Measurements from ENCODE around the gene SYK. TPM values are rescaled to one million over a fixed set of nuclear protein-coding genes. Genes with fewer than 3 reads are reported as not detected.

Gene SYK
- total RNA-seq, 1 donor: not detected

DNA sequence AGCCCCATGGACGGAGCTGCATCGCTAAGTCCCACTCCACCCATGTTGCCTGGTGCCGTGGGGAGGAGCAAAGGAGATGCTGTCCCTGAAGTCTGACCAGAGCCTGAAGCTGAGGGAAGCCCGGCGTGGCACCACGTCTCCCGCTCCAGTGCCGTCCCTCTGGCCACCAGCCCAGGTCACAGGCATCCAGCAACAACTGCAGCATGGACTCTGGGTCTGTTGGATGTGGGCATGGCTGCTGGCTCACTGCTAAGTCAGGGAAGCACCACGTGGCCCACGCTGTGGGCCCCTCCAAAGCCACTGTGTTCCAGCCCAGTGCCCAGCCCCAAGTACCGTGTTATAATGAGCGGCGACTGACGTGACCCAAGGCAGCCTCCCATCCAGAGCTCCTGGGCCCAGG, 112.6 kb downstream of the SYK start:
- no peak for DNase-seq (ENCODE audit: low read depth)
- no peak overlapping the region for H3K4me3 ChIP-seq (ENCODE audit: low read depth, low read length)
- TF ChIP-seq, protein P1, sequence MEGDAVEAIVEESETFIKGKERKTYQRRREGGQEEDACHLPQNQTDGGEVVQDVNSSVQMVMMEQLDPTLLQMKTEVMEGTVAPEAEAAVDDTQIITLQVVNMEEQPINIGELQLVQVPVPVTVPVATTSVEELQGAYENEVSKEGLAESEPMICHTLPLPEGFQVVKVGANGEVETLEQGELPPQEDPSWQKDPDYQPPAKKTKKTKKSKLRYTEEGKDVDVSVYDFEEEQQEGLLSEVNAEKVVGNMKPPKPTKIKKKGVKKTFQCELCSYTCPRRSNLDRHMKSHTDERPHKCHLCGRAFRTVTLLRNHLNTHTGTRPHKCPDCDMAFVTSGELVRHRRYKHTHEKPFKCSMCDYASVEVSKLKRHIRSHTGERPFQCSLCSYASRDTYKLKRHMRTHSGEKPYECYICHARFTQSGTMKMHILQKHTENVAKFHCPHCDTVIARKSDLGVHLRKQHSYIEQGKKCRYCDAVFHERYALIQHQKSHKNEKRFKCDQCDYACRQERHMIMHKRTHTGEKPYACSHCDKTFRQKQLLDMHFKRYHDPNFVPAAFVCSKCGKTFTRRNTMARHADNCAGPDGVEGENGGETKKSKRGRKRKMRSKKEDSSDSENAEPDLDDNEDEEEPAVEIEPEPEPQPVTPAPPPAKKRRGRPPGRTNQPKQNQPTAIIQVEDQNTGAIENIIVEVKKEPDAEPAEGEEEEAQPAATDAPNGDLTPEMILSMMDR (IDR thresholded peaks at IDR 0.05; ENCODE audit: insufficient read depth, low read length): no peak

DNA sequence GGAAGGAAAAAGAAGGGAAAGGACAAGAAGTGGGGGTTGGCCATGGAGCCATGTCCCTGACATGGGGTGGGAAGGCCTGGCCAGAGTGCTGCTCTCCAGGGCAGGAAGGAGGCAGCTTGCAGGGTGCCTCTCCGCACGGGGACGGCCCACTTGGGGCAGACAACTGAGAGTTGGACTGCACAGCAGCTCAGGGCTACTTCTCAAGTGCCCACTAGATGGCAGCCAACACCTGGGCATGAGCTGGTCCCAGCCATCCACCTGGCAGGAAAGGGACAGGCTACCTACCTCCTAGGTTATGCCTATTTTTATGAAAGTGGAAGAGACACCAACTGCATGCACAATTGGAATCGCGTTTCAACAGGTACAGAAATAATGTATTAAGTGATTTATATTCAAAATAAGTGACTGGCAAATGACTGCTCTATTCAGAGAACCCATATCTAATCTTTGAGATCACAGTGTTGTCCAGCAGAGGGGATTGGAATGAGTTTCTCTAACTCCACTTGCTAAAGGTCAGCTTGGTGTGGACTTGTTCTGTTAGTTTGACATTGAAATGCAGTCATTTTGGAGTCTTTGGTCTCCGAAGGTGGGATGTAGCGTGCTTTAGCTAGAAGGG, 113.4 kb downstream of the SYK start:
- TF ChIP-seq, protein P1 (IDR thresholded peaks at IDR 0.05; ENCODE audit: insufficient read depth, low read length): peak; percentile 90
- H3K4me3 ChIP-seq (ENCODE audit: low read depth, low read length): no peak overlapping the region
- DNase-seq (ENCODE audit: low read depth): peak; percentile 80

DNA sequence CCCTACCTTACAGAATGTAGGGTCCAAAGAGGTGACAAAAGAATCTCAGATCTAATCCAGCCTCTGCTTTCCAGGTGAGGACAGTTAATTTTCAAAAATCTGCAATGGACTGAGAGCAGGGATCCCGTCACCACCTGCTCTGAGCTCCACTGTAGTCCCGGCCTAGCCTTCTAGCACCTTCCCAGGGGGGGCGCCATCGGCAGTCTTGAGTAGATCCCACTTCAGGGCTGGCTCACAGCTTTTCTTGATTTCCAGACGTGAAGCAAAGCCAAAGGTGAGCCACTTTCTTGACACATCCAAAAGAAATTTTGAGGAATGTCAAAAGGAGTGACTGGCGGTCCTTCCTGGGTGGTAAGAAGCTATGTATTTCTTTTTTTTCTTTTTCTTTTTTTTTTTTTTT, 114.1 kb downstream of the SYK start:
- no peak overlapping the region for H3K4me3 ChIP-seq (ENCODE audit: low read depth, low read length)
- peak; percentile 27 for DNase-seq (ENCODE audit: low read depth)
- TF ChIP-seq, protein P1 (IDR thresholded peaks at IDR 0.05; ENCODE audit: insufficient read depth, low read length): peak; percentile 35

DNA sequence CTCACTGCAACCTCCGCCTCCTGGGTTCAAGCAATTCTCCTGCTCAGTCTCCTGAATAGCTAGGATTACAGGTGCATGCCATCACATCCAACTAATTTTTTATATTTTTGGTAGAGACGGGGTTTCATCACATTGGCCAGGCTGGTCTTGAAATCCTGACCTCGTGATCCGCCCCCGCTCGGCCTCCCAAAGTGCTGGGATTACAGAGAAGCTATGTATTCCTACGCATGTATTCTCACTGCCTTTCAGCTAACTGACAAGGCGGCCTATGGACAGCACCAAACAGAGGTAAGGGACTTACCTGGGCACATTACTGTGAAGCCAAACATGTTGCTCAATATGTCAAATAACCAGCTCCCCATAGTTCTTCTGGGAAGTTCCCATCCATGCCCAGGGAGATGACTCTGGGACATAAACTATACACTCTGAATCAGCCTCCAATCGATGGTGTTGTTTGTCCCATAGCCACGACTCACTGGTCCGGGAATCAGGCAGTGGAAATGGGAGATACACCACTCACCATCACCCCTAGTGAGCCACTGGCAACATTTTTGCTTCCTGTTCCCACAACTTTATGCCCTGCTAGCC, 114.6 kb downstream of the SYK start:
- H3K4me3 ChIP-seq (ENCODE audit: low read depth, low read length): no peak overlapping the region
- TF ChIP-seq, protein P1 (IDR thresholded peaks at IDR 0.05; ENCODE audit: insufficient read depth, low read length): no peak
- DNase-seq (ENCODE audit: low read depth): peak; percentile 16

DNA sequence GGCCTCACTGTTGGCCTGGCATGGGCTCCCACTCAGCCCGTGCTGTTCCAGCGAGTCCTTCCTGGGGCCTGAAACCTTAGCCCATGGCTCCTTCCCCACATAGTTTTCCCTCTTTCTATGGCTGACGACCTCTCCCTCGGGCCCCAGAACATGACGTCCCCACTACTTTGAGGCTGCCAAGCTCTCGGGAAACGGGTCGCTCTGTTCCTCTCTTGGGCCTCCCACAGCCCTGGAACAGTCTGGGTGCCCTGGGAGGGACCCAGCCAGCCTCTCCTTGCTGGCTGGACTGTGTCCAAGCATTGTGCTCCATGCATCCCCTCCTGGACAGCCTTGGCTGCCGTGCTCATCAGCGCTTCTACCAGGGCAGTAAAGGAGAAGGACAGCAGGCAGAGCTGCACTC, 118.3 kb downstream of the SYK start:
- TF ChIP-seq, protein P1 (IDR thresholded peaks at IDR 0.05; ENCODE audit: insufficient read depth, low read length): no peak
- no peak overlapping the region for H3K4me3 ChIP-seq (ENCODE audit: low read depth, low read length)
- no peak for DNase-seq (ENCODE audit: low read depth)

DNA sequence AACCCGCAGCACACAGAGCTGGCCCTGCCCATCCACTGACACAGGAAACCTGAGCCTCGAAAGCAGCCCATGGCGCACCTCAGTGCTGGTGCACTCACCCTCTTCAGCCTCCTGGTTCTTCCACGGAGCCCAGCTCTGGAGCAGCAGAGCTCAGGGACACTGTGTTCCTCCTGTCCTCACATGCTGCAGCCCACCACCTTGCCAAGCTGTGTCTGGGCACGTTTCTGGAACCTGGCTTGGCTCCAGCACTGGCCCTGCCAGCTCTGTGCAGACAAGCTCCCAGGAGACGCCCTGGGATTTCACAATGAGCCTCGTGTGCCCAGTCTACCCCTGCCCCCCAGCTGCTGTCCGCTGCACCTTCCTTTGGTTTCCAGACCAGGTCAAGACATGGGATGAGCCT, 119.5 kb downstream of the SYK start:
- no peak for DNase-seq (ENCODE audit: low read depth)
- TF ChIP-seq, protein P1 (IDR thresholded peaks at IDR 0.05; ENCODE audit: insufficient read depth, low read length): no peak
- no peak overlapping the region for H3K4me3 ChIP-seq (ENCODE audit: low read depth, low read length)

DNA sequence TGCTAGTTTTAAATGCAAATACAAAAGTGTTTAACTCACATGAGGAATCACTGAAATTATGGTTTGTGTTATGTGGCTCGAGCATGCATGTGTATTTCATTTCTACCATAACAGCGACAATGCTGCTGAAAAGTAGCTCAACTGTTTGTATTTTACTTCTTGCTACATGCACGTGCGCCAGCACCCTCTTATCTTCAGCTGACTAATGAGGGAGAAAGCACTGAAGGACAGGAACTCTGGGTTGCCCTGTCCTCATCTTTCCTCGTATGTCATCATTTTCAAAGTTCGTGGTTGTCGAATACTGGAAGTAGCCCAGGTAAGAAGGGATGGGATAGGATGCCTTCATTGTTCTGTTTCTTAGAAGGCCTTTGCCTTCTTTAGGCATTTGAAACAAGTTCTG, 120.3 kb downstream of the SYK start:
- H3K4me3 ChIP-seq (ENCODE audit: low read depth, low read length): no peak overlapping the region
- TF ChIP-seq, protein P1 (IDR thresholded peaks at IDR 0.05; ENCODE audit: insufficient read depth, low read length): no peak
- DNase-seq (ENCODE audit: low read depth): no peak

Data from fibroblast of the aortic adventitia (primary cell).